ENCODE results near the gene RASGRP4. TPM values are rescaled to one million over a fixed set of nuclear protein-coding genes. Genes with fewer than 3 reads are reported as not detected.

RASGRP4 gene
- total and polyA plus RNA-seq, 8 donors = 0.20 to 1.3 (median 0.47) TPM

DNA sequence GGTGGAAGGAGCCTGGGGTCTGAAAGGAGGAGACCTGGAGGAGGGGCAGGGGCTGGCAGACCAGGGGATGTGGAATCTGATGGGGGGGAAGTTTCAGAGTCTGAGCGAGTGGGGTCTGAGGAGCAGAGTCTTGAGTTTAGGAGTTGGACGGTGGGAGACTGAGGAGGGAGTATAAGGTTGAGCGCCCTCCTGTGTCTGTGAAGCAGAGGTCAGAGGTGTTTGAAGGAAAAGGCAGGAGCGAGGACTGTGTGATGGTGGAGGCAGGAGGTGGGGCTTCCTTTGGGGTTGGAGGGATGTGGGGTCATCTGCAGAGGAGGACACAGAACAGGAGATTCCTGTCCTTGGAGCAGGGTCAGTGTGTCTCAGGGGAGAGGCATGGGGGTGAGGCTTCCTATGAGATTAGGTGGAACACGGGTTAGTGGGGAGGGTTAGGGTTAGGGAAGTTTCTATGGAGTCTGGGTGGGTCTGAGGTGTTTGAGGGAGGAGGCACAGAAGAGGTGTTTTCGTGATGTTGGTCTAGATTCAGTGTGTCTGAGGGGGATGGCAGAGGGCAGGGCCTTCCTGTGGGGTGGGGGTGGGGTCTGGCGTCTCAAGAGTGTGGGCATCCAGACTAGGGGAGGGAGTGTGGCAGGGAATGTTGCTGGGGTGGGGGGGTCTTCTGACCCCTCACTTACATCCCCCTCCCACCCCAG, 15.8 kb upstream of the RASGRP4 start:
- Histone ChIP-seq H3K27ac (no peak overlapping the region), H3K9me3 (no peaks in the 10 kb centered on the region), H3K27me3 (no peaks in the 10 kb centered on the region), H3K4me1 (no peaks in the 10 kb centered on the region), H3K4me3 (no peak overlapping the region), H3K36me3 (no peaks in the 10 kb centered on the region)
- WGBS, 2 donors = 41 to 44% methylated on average over 6 to 7 of the region's 7 CpGs
- FAIRE-seq = no peak
- intact Hi-C loops (cut with DNase I) = no loop called here
- TF ChIP-seq CTCF (IDR thresholded peaks at IDR 0.05) = no peak
- no peak for DNase-seq
- ATAC-seq = no peak

DNA sequence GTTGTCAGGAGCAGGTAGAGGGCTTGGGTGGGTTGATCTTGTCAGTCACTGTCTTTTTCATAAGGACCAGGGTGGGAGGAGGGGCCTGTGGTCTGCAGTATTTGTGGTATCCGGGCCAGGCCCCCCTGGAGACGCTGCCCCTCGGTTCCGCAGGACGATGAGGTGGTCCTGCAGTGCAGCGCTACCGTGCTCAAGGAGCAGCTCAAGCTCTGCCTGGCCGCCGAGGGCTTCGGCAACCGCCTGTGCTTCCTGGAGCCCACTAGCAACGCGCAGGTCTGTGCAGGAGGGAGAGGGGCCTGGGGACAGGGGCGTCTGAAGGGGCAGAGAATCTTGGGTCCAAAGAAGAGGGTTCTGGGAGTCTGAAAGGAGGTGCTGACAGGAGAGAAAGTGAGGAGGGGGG, 14.6 kb upstream of the RASGRP4 start:
- DNase-seq (no peak), FAIRE-seq (no peak), ATAC-seq (no peak)
- no peak overlapping the region for H3K4me3 ChIP-seq
- 64 to 65% methylated on average over 14 of the region's 14 CpGs for WGBS, 2 donors
- H3K27ac ChIP-seq = no peak overlapping the region
- no peak for TF ChIP-seq CTCF (IDR thresholded peaks at IDR 0.05)
- intact Hi-C loops (cut with DNase I) = no loop called here
- no peaks in the 10 kb centered on the region for H3K27me3 ChIP-seq
- H3K4me1 ChIP-seq = no peaks in the 10 kb centered on the region
- H3K9me3 ChIP-seq = no peaks in the 10 kb centered on the region
- no peaks in the 10 kb centered on the region for H3K36me3 ChIP-seq

DNA sequence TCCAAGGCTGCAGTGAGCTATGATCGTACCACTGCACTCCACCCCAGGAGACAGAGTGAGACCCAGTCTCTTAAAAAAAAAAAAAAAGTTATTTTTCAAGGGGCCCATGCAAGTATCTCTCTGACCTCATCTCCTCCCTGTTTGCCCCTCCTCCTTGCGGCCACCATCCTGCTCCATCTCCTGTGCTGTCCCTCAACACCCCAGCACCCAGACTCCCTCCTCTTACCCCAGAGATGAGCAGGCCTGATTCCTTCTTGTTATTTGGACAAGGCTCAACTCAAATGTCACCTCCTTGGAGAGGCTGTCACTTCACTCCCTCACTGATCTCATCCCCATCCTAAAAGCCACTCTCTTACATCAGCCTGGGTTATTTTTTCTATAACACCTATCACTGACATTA, 11.9 kb upstream of the RASGRP4 start:
- no peaks in the 10 kb centered on the region for H3K4me1 ChIP-seq
- no peak for ATAC-seq
- intact Hi-C loops (cut with DNase I) = no loop called here
- H3K9me3 ChIP-seq = no peaks in the 10 kb centered on the region
- H3K4me3 ChIP-seq = no peak overlapping the region
- no peak for FAIRE-seq
- H3K36me3 ChIP-seq = no peaks in the 10 kb centered on the region
- DNase-seq = no peak
- WGBS, 2 donors = 67 to 85% methylated on average over 2 of the region's 2 CpGs
- no peaks in the 10 kb centered on the region for H3K27me3 ChIP-seq
- no peak overlapping the region for H3K27ac ChIP-seq
- no peak for TF ChIP-seq CTCF (IDR thresholded peaks at IDR 0.05)

DNA sequence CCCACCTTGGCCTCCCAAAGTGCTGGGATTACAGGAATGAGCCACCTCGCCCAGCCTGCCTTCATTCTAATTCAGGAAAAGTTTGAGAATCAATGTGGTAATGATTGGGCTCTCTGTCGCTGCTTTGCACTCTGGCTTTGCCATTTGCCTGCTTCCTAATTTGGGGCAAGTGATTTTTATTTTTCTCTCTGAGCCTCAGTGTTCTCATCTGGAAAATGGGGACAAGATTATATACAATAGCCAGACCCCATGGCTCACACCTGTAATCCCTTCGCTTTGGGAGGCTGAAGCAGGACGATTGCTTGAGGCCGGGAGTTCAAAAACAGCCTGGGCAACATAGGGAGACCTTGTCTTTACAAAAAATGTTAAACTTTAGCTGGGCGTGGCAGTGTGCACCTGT, 11.3 kb upstream of the RASGRP4 start:
- Histone ChIP-seq H3K9me3 (no peaks in the 10 kb centered on the region), H3K4me1 (no peaks in the 10 kb centered on the region), H3K4me3 (no peak overlapping the region), H3K36me3 (no peaks in the 10 kb centered on the region), H3K27ac (no peak overlapping the region), H3K27me3 (no peaks in the 10 kb centered on the region)
- WGBS, 2 donors = 78 to 81% methylated on average over 6 of the region's 6 CpGs
- DNase-seq (no peak), ATAC-seq (no peak), FAIRE-seq (no peak)
- intact Hi-C loops (cut with DNase I) = no loop called here
- no peak for TF ChIP-seq CTCF (IDR thresholded peaks at IDR 0.05)

DNA sequence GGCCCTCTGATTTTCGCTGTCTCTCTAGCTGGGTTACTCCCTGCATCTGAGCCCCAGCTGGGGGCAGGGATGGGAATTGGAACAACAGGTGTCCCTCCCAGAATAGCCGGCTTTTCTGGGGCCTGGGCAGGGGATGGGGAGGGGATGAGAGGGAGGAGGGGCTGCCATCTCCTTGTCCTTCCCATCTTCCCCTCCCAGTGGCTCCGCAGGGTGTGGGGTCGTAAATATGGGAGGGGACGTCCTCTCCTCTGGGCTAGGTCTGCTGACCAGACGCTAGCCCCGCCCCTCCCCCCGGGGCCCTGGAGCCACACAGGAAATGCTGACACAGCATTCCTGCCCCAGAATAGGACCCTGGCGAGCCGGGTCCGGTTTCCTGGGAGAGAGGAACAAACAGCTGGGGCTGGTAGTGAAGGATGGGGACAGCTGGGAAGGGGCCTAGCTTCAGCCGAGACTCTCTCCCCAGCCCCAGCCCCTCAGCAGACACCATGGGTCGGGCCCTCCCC, 8.6 kb upstream of the RASGRP4 start:
- Histone ChIP-seq H3K4me3 (no peak overlapping the region), H3K36me3 (no peaks in the 10 kb centered on the region), H3K4me1 (no peaks in the 10 kb centered on the region), H3K27me3 (no peaks in the 10 kb centered on the region), H3K27ac (no peak overlapping the region), H3K9me3 (no peaks in the 10 kb centered on the region)
- ATAC-seq (peak in 2 of 4 donors; percentile 34 to 51), FAIRE-seq (no peak), DNase-seq (peak in 1 of 6 donors; percentile 34)
- 13 to 14% methylated on average over 13 of the region's 13 CpGs for WGBS, 2 donors
- intact Hi-C loops (cut with DNase I) = no loop called here
- TF ChIP-seq CTCF (IDR thresholded peaks at IDR 0.05) = no peak

Measured in pancreas (tissue), 10 donors.